Measurements from ENCODE around the gene CCDC78.

CCDC78 gene

GRCh38 chr16:676913-677312 is 49.3 kb downstream of the CCDC78 start:
- DNase-seq, result peak; percentile 82

GRCh38 chr16:676565-676902 is 49.7 kb downstream of the CCDC78 start:
- no peak for DNase-seq

GRCh38 chr16:675884-676564 is 50.2 kb downstream of the CCDC78 start:
- no peak for DNase-seq

GRCh38 chr16:674968-675883 is 51.0 kb downstream of the CCDC78 start, which contains the start of gene RHBDL1:
TSS of gene RHBDL1 (plus strand) at chr16:675671. CDS start at chr16:675791, 120 bp downstream.
- DNase-seq, result no peak

- DNase-seq, result no peak
Observed at GRCh38 chr16:674214-674881, 51.9 kb downstream of the CCDC78 start.

GRCh38 chr16:673399-673991 is 52.7 kb downstream of the CCDC78 start:
- no peak for DNase-seq

GRCh38 chr16:672851-673250 is 53.4 kb downstream of the CCDC78 start:
- DNase-seq, result no peak
